SK-N-SH (cell line): ENCODE data around the gene SAMM50.

Source experiments
- EP300 ChIP-seq, 2 experiments: IDR thresholded peaks; 2 replicates each; pipeline versions ENCODE4 v1.4.0 to v1.6.1; 2012; ENCODE audit warnings: borderline replicate concordance in 1 of 2, low read depth in 1 of 2, low read length in 1 of 2
- EZH2phosphoT487 ChIP-seq: fragments of 200-600 bp; sonication (generic); IDR thresholded peaks from 2 replicates; pipeline ENCODE4 v1.6.1; 2017; ENCODE audit warnings: low read depth, mixed run types, mild to moderate bottlenecking, antibody characterized with exemption, moderate library complexity, borderline replicate concordance
- GATA2 ChIP-seq: sonication (generic); formaldehyde crosslinking; IDR thresholded peaks from 2 replicates; pipeline ENCODE4 v1.5.0; 2020; ENCODE audit warnings: mild to moderate bottlenecking, missing genetic modification reagents
- JUND ChIP-seq: IDR thresholded peaks from 2 replicates; pipeline ENCODE4 v1.4.0; 2012
- POLR2AphosphoS5 ChIP-seq: IDR thresholded peaks from 2 replicates; pipeline ENCODE4 v1.6.1; 2012; ENCODE audit warnings: low read depth, low read length
- RCOR1 ChIP-seq: fragments of 150-350 bp; IDR thresholded peaks from 2 replicates; pipeline ENCODE4 v1.6.1; 2017; ENCODE audit warnings: antibody characterized with exemption, low read length
- REST ChIP-seq: IDR thresholded peaks from 2 replicates; pipeline ENCODE4 v1.6.1; 2012; ENCODE audit warnings: mild to moderate bottlenecking, low read depth, low read length, moderate library complexity
- RFX5 ChIP-seq: IDR thresholded peaks from 2 replicates; pipeline ENCODE4 v1.6.1; 2012; ENCODE audit warnings: mild to moderate bottlenecking, improper control_type of control experiment, low read length
- SMC3 ChIP-seq: IDR thresholded peaks from 2 replicates; pipeline ENCODE4 v1.6.1; 2012; ENCODE audit warnings: low read depth, low read length, improper control_type of control experiment
- TCF12 ChIP-seq: IDR thresholded peaks from 2 replicates; pipeline ENCODE4 v1.4.0; 2012
- USF1 ChIP-seq: IDR thresholded peaks from 2 replicates; pipeline ENCODE4 v1.4.0; 2012; ENCODE audit warnings: low read depth, borderline replicate concordance
- TF ChIP-seq, protein P1 (sequence below): fragments of 200-600 bp; sonication (generic); IDR thresholded peaks from 2 replicates; pipeline ENCODE4 v1.6.1; 2017; ENCODE audit warnings: antibody characterized with exemption, mild to moderate bottlenecking, moderate library complexity
- TF ChIP-seq, protein P2 (sequence below): fragments of 150-350 bp; IDR thresholded peaks from 2 replicates; pipeline ENCODE4 v1.6.1; 2017; ENCODE audit warnings: antibody characterized with exemption, low read length, low read depth, borderline replicate concordance
- TF ChIP-seq, protein P3 (sequence below): IDR thresholded peaks from 2 replicates; pipeline ENCODE4 v1.4.0; 2012; ENCODE audit warnings: low read depth

- TF ChIP-seq, protein P1, sequence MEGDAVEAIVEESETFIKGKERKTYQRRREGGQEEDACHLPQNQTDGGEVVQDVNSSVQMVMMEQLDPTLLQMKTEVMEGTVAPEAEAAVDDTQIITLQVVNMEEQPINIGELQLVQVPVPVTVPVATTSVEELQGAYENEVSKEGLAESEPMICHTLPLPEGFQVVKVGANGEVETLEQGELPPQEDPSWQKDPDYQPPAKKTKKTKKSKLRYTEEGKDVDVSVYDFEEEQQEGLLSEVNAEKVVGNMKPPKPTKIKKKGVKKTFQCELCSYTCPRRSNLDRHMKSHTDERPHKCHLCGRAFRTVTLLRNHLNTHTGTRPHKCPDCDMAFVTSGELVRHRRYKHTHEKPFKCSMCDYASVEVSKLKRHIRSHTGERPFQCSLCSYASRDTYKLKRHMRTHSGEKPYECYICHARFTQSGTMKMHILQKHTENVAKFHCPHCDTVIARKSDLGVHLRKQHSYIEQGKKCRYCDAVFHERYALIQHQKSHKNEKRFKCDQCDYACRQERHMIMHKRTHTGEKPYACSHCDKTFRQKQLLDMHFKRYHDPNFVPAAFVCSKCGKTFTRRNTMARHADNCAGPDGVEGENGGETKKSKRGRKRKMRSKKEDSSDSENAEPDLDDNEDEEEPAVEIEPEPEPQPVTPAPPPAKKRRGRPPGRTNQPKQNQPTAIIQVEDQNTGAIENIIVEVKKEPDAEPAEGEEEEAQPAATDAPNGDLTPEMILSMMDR: no peak
- TF ChIP-seq, protein P2, sequence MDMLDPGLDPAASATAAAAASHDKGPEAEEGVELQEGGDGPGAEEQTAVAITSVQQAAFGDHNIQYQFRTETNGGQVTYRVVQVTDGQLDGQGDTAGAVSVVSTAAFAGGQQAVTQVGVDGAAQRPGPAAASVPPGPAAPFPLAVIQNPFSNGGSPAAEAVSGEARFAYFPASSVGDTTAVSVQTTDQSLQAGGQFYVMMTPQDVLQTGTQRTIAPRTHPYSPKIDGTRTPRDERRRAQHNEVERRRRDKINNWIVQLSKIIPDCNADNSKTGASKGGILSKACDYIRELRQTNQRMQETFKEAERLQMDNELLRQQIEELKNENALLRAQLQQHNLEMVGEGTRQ: no peak
- no peak for TF ChIP-seq RFX5
- TF ChIP-seq EP300 (IDR thresholded peaks at IDR 0.05; ENCODE audit: borderline replicate concordance in 1 of 2, low read depth in 1 of 2, low read length in 1 of 2): peak in 1 of 2 experiments; percentile 46; a peak in 1 of 4 replicates
- TF ChIP-seq EZH2phosphoT487: no peak
- TF ChIP-seq REST: no peak
- no peak for TF ChIP-seq RCOR1
- TF ChIP-seq, protein P3, sequence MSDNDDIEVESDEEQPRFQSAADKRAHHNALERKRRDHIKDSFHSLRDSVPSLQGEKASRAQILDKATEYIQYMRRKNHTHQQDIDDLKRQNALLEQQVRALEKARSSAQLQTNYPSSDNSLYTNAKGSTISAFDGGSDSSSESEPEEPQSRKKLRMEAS: no peak
- TF ChIP-seq POLR2AphosphoS5: no peak
- TF ChIP-seq GATA2 (CRISPR knock-in tag): no peak
- no peak for TF ChIP-seq SMC3
- TF ChIP-seq JUND: peak; percentile 42
- peak; percentile 67 for TF ChIP-seq TCF12
- TF ChIP-seq USF1: no peak
Measured at GRCh38 chr22:43921370-43921769, 33.9 kb upstream of the SAMM50 start.
